Measurements from ENCODE around the gene SND1.

DNA sequence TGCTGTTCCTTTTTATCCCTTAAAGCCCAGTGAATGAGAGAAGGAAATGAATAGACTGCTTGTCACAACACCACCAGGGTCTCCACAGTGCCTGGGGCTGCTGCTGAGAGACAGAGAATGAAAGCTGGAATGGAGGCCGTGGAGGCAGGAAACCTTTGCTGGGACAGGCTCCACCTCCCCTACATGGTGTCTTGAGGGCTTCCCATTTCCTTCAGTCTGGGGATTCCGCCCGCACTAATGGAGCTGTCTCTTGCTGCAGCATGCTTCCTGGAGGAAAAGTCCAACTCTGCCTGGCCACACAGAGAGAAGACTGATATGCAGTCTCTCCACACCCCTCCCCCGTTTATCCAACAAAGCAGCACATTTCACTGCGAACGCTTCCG, 324.7 kb downstream of the SND1 start:
- TF ChIP-seq, protein P1, sequence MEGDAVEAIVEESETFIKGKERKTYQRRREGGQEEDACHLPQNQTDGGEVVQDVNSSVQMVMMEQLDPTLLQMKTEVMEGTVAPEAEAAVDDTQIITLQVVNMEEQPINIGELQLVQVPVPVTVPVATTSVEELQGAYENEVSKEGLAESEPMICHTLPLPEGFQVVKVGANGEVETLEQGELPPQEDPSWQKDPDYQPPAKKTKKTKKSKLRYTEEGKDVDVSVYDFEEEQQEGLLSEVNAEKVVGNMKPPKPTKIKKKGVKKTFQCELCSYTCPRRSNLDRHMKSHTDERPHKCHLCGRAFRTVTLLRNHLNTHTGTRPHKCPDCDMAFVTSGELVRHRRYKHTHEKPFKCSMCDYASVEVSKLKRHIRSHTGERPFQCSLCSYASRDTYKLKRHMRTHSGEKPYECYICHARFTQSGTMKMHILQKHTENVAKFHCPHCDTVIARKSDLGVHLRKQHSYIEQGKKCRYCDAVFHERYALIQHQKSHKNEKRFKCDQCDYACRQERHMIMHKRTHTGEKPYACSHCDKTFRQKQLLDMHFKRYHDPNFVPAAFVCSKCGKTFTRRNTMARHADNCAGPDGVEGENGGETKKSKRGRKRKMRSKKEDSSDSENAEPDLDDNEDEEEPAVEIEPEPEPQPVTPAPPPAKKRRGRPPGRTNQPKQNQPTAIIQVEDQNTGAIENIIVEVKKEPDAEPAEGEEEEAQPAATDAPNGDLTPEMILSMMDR (conservative IDR thresholded peaks at IDR 0.05; ENCODE audit: low read depth, low read length) = no peak
- TF ChIP-seq EZH2 (IDR thresholded peaks at IDR 0.05; ENCODE audit: low read length, unreplicated experiment) (no peak), EZH2phosphoT487 (IDR thresholded peaks at IDR 0.05; ENCODE audit: borderline replicate concordance, low read length) (no peak)

All from PC-3 (cell line).